Stomach smooth muscle (tissue), 2 donors: ENCODE data around the gene NR1H2.
"Not testable (repeated sequence)": the region's sequence is repeated elsewhere in the genome, so short reads cannot be mapped to it uniquely, and the experiment has no call there.

Experiments
- H3K27ac ChIP-seq: one replicate; pipeline ENCODE4 v1.7.0; 2013; ENCODE audit warnings: mild to moderate bottlenecking, low read length, inconsistent platforms
- H3K27me3 ChIP-seq, 2 donors: one replicate each; pipeline ENCODE4 v1.7.0; 2013; ENCODE audit warnings: low read length in 2 of 2; ENCODE audit not compliant: insufficient read depth in 2 of 2, control insufficient read depth in 1 of 2
- H3K36me3 ChIP-seq, 2 donors: one replicate each; pipeline ENCODE4 v1.7.0; 2013; ENCODE audit warnings: low read length in 2 of 2; ENCODE audit not compliant: control insufficient read depth in 2 of 2, insufficient read depth in 2 of 2
- H3K4me1 ChIP-seq: one replicate; pipeline ENCODE4 v1.7.0; 2013; ENCODE audit warnings: low read length; ENCODE audit not compliant: control insufficient read depth, insufficient read depth
- H3K4me3 ChIP-seq, 2 donors: one replicate each; pipeline ENCODE4 v1.7.0; 2013; ENCODE audit warnings: low read length in 2 of 2
- H3K9ac ChIP-seq, 2 donors: one replicate each; pipeline ENCODE4 v1.7.0; 2013; ENCODE audit warnings: low read length in 2 of 2, mild to moderate bottlenecking in 1 of 2
- H3K9me3 ChIP-seq, 2 donors: one replicate each; pipeline ENCODE4 v1.7.0; 2013; ENCODE audit warnings: low read length in 2 of 2; ENCODE audit not compliant: control insufficient read depth in 2 of 2
- donor health status: healthy.
- donor health status: Pancreatic carcinoma.

NR1H2 gene

DNA sequence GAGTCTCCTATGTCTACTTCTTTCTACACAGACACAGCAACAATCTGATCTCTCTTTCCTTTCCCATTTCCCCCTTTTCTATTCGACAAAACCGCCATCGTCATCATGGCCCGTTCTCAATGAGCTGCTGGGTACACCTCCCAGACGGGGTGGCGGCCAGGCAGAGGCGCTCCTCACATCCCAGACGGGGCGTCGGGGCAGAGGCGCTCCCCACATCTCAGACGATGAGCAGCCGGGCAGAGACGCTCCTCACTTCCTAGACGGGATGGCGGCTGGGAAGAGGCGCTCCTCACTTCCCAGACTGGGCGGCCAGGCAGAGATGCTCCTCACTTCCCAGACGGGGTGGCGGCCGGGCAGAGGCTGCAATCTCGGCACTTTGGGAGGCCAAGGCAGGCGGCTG lies 14.7 kb downstream of the NR1H2 start:
- not testable (repeated sequence) for H3K27ac ChIP-seq

DNA sequence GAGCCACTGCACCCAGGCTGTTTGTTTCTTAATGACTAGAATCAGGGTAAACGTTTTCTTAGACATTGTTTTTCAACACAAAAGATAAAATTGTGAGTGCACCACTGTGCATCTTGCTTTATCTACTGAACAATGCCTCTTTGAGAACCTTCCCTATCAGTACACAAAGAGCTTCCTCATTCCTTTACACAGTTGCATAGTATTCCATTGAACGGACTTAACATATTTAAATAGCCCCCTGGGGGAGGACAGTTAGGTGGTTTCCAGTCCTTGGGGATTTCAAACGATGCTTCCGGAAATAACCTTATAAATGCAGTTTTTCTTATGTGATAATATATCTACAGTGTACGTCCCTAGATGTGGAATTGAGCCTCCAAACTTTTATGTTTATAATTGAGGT lies 16.5 kb downstream of the NR1H2 start:
- H3K27ac ChIP-seq = no peak overlapping the region
- H3K9me3 ChIP-seq = no peaks in the 10 kb centered on the region
- H3K27me3 ChIP-seq = no peaks in the 10 kb centered on the region
- H3K9ac ChIP-seq = no peak overlapping the region
- H3K36me3 ChIP-seq = peaks cover 0 to 2% of the 10 kb centered on the region in 2 donors
- no peaks in the 10 kb centered on the region for H3K4me1 ChIP-seq
- no peak overlapping the region for H3K4me3 ChIP-seq

More for the DNA sequence above, 14.7 kb downstream of the NR1H2 start:
- H3K36me3 ChIP-seq, H3K27me3 ChIP-seq, H3K4me1 ChIP-seq, H3K4me3 ChIP-seq, H3K9me3 ChIP-seq, H3K9ac ChIP-seq: not testable (repeated sequence)

DNA sequence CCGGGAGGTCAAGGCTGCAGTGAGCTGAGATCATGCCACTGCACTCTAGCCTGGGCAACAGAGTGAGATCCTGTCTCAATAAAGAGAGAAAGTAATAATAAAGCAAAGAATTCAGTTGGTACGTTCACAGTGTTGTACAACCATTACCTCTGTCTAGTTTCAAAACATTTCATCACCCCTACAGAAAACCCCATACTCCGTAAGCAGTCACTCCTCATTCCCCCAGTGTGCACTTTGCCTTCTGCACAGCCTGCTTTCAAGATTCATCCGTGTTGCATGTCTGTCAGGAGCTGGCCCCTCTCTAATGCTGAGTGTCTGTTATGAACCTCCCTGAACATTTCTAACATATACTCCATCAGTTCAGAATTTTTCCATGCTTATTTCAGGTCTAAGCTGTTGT lies 17.3 kb downstream of the NR1H2 start:
- no peak overlapping the region for H3K4me3 ChIP-seq
- no peaks in the 10 kb centered on the region for H3K27me3 ChIP-seq
- H3K36me3 ChIP-seq = no peaks in the 10 kb centered on the region
- no peak overlapping the region for H3K9ac ChIP-seq
- H3K4me1 ChIP-seq = no peaks in the 10 kb centered on the region
- no peaks in the 10 kb centered on the region for H3K9me3 ChIP-seq
- no peak overlapping the region for H3K27ac ChIP-seq

DNA sequence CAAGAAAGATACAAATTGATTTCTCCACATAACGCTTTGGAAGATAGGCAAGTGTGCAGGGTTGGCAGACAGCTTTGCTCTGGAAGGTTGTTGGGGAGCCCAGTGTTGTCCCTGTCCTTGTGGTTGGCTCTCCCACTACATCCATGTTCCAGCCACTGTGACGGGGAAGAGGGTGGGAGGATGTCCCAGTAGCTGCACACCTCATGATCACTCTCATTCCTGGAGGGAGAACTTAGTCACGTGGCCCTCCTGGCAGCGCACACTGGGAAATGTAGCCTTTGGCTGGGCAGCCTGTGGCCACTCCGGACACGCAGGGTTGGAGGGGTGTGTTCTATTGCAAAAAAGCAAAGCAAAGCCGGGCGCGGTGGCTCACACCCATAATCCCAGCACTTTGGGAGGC lies 17.8 kb downstream of the NR1H2 start:
- Histone ChIP-seq H3K4me1 (no peaks in the 10 kb centered on the region), H3K27ac (no peak overlapping the region), H3K36me3 (no peaks in the 10 kb centered on the region), H3K27me3 (no peaks in the 10 kb centered on the region), H3K9me3 (no peaks in the 10 kb centered on the region), H3K4me3 (no peak overlapping the region), H3K9ac (no peak overlapping the region)

DNA sequence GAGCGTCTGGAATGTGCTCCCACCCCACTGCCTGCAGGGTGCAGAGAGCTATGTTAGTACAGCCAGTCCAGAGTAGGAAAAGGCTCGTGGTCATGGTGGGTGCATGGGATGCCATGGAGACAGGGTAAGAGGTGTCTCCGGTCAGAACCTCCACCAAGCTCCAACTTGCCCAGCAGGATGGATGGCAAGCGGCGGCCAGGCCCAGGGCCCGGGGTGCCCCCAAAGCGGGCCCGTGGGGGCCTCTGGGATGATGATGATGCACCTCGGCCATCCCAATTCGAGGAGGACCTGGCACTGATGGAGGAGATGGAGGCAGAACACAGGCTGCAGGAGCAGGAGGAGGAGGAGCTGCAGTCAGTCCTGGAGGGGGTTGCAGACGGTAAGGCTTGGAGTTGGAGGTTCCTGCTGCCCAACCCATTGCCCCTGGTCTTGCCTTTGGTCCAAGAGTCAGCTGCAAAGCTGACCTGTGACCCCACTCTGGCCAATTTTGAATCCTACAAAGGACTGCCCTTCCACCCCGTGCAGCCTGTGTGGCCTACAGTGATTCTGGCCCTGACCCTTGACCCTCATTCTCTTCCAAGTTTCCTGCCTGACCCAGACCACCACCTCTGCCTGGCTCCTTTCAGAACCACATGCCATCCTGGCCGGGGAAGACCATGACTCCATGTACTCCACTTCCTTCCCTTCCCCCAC lies 22.6 kb downstream of the NR1H2 start:
- Histone ChIP-seq H3K9ac (no peak overlapping the region), H3K36me3 (no peaks in the 10 kb centered on the region), H3K27me3 (no peaks in the 10 kb centered on the region), H3K4me3 (no peak overlapping the region), H3K4me1 (no peaks in the 10 kb centered on the region), H3K27ac (no peak overlapping the region), H3K9me3 (no peaks in the 10 kb centered on the region)

DNA sequence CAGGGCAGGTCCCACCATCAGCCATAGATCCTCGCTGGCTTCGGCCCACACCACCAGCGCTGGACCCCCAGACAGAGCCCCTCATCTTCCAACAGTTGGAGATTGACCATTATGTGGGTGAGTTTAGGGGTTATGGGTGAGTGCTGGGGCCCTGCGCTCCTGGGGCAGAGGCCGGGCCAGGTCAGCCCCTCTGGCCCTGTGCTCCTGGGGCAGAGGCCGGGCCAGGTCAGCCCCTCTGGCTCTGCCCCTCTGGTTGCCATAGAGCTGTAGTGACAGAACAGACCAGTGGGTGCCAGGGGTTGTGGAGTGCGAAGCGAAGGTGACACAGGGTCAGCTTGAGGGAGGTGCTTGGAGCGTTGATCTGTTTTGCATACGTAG lies 23.1 kb downstream of the NR1H2 start:
- Histone ChIP-seq H3K9me3 (no peaks in the 10 kb centered on the region), H3K27ac (no peak overlapping the region), H3K9ac (no peak overlapping the region), H3K4me1 (no peaks in the 10 kb centered on the region), H3K4me3 (no peak overlapping the region), H3K36me3 (no peaks in the 10 kb centered on the region), H3K27me3 (no peaks in the 10 kb centered on the region)

DNA sequence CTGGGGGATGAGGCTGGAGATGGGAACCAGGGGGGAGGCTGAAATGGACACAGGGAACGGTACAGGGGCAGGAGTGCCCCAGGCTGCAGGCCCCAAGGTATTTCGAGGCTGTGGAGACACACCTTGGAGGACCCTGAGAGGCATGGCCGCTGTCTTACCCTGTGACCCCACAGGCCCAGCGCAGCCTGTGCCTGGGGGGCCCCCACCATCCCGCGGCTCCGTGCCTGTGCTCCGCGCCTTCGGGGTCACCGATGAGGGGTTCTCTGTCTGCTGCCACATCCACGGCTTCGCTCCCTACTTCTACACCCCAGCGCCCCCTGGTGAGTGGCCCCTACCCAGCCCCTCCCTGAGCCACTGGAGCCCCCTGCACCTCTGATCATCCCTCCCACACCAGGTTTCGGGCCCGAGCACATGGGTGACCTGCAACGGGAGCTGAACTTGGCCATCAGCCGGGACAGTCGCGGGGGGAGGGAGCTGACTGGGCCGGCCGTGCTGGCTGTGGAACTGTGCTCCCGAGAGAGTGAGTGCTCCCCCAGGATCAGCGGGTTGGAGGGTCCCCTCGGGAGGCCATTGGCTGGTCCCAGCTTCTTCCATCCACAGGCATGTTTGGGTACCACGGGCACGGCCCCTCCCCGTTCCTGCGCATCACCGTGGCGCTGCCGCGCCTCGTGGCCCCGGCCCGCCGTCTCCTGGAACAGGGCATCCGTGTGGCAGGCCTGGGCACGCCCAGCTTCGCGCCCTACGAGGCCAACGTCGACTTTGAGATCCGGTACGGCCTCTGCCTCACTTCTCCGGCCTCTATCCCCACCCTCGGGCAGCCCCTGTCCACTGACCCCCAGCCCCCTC lies 25.6 kb downstream of the NR1H2 start:
- H3K9ac ChIP-seq = no peak overlapping the region

DNA sequence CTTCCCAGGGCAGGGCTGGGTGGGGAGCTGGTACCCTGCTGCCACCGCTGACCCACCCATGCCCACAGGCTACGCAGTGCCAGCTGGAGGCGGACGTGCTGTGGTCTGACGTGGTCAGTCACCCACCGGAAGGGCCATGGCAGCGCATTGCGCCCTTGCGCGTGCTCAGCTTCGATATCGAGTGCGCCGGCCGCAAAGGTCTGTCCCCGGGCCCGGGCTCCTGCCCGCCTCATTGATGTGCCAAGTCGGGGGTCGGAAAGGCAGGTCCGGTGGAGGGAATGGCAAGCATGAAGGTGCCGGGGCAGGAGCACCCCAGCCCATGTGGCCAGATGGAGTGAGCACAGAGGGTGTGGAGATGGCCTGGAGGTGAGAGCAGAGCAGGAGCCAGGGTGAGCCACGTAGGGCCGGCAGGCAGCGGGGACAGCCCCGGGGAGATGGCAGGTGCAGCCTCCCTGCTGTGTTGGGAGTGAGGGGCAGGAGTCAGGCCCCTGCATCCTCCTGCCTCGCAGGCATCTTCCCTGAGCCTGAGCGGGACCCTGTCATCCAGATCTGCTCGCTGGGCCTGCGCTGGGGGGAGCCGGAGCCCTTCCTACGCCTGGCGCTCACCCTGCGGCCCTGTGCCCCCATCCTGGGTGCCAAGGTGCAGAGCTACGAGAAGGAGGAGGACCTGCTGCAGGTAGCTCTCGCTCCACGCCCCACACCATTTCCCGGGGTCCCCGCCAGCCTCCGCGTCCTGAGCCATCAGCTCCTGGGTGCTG lies 26.5 kb downstream of the NR1H2 start:
- Histone ChIP-seq H3K27ac (no peak overlapping the region), H3K27me3 (no peaks in the 10 kb centered on the region), H3K4me3 (no peak overlapping the region), H3K9ac (no peak overlapping the region), H3K4me1 (no peaks in the 10 kb centered on the region), H3K36me3 (no peaks in the 10 kb centered on the region), H3K9me3 (no peaks in the 10 kb centered on the region)

More for the DNA sequence above, 25.6 kb downstream of the NR1H2 start:
- no peaks in the 10 kb centered on the region for H3K36me3 ChIP-seq
- H3K9me3 ChIP-seq = no peaks in the 10 kb centered on the region
- H3K27ac ChIP-seq = no peak overlapping the region
- H3K4me3 ChIP-seq = no peak overlapping the region
- no peaks in the 10 kb centered on the region for H3K27me3 ChIP-seq
- H3K4me1 ChIP-seq = no peaks in the 10 kb centered on the region

DNA sequence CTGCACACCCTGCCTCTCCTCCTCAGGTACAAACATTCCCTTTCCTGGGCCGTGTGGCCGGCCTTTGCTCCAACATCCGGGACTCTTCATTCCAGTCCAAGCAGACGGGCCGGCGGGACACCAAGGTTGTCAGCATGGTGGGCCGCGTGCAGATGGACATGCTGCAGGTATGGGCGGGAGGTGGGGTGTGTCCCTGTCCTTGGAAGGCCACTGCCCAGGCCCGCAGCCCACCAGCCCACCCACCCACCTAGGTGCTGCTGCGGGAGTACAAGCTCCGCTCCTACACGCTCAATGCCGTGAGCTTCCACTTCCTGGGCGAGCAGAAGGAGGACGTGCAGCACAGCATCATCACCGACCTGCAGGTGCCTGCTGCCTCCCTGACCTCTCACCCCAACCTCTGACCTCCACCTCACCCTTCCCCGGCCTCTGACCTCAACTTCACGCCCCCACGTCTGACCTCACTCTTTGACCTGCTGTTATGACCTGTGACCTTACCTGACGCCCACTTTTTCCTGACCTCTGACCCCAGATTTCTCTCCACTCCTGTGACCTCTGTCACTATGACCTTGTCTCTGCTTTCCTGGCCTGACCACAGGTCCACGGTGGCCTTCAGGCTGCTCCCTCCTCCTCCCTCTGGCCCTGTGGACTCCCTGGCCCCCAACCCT lies 30.0 kb downstream of the NR1H2 start:
- H3K36me3 ChIP-seq = peaks cover 0 to 6% of the 10 kb centered on the region in 2 donors
- H3K27me3 ChIP-seq = no peaks in the 10 kb centered on the region
- H3K4me1 ChIP-seq = no peaks in the 10 kb centered on the region
- H3K9ac ChIP-seq = no peak overlapping the region
- no peak overlapping the region for H3K4me3 ChIP-seq
- no peaks in the 10 kb centered on the region for H3K9me3 ChIP-seq
- H3K27ac ChIP-seq = no peak overlapping the region

DNA sequence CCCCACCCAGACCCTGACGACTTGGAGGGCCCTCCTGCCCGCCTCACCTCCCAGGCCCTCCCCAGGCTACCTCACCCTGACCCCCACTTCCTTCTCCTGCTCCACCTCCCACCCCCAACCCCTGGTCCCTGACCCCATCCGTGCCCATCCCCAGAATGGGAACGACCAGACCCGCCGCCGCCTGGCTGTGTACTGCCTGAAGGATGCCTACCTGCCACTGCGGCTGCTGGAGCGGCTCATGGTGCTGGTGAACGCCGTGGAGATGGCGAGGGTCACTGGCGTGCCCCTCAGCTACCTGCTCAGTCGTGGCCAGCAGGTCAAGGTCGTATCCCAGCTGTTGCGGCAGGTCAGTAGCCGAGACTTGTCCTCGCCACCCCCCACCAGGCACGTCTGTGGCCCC lies 30.6 kb downstream of the NR1H2 start:
- Histone ChIP-seq H3K27ac (no peak overlapping the region), H3K9me3 (no peaks in the 10 kb centered on the region), H3K36me3 (peaks cover 0 to 6% of the 10 kb centered on the region in 2 donors), H3K4me1 (no peaks in the 10 kb centered on the region), H3K9ac (no peak overlapping the region), H3K4me3 (no peak overlapping the region), H3K27me3 (no peaks in the 10 kb centered on the region)
